GM21576 (cell line): ENCODE data around the gene ZNF749.
A peak's percentile ranks its signal among the peaks of the same experiment; 100 is the strongest.

Experiments used
- ATAC-seq: cut with Tn5 transposase; IDR thresholded peaks from one replicate; pipeline ENCODE4 v1.9.1; 2021; ENCODE audit warnings: mild to moderate bottlenecking, moderate library complexity; ENCODE audit not compliant: unreplicated experiment

The ZNF749 gene

GRCh38 chr19:57435062-57435978 lies at the start of gene ZNF749:
ZNF749 (plus strand) TSS chr19:57435325; CDS start chr19:57435579, 254 bp downstream.
- ATAC-seq: peak; percentile 95

GRCh38 chr19:57389194-57389729 lies 45.9 kb upstream of the ZNF749 start:
- no peak for ATAC-seq

- peak; percentile 96 for ATAC-seq
These were observed 45.2 kb upstream of the ZNF749 start, which contains the start of gene ZNF548 for GRCh38 chr19:57389730-57390598. ZNF548 (plus strand) TSS chr19:57389854; CDS start chr19:57390100, 246 bp downstream.

- no peak for ATAC-seq
These were observed 39.4 kb upstream of the ZNF749 start for GRCh38 chr19:57395710-57396109.

GRCh38 chr19:57398868-57399267 lies 36.3 kb upstream of the ZNF749 start:
- no peak for ATAC-seq

GRCh38 chr19:57403737-57404563 lies 31.2 kb upstream of the ZNF749 start:
- no peak for ATAC-seq

GRCh38 chr19:57406516-57407123 lies 28.5 kb upstream of the ZNF749 start:
- peak; percentile 42 for ATAC-seq

- peak; percentile 96 for ATAC-seq
These were observed 24.1 kb upstream of the ZNF749 start, which contains the start of gene ZNF17 for GRCh38 chr19:57410877-57411671. ZNF17 (plus strand) TSS chr19:57411161; CDS start chr19:57413616, 2,455 bp downstream.

- ATAC-seq: no peak
These were observed 15.7 kb upstream of the ZNF749 start for GRCh38 chr19:57419439-57419838.

GRCh38 chr19:57421037-57421436 lies 14.1 kb upstream of the ZNF749 start:
- ATAC-seq: no peak

GRCh38 chr19:57434386-57435061 lies 601 bp upstream of the ZNF749 start:
- peak; percentile 17 for ATAC-seq

GRCh38 chr19:57436417-57436816 lies 1.3 kb downstream of the ZNF749 start:
- ATAC-seq: no peak

GRCh38 chr19:57437931-57438330 lies 2.8 kb downstream of the ZNF749 start:
- no peak for ATAC-seq

- no peak for ATAC-seq
These were observed 3.8 kb downstream of the ZNF749 start for GRCh38 chr19:57438925-57439324.

GRCh38 chr19:57441979-57442752 lies 7.0 kb downstream of the ZNF749 start:
- no peak for ATAC-seq

- no peak for ATAC-seq
These were observed 8.1 kb downstream of the ZNF749 start for GRCh38 chr19:57443121-57443696.

GRCh38 chr19:57452307-57452706 lies 17.2 kb downstream of the ZNF749 start:
- ATAC-seq: no peak
